ENCODE data around the gene PHLPP1.

PHLPP1 gene

DNA sequence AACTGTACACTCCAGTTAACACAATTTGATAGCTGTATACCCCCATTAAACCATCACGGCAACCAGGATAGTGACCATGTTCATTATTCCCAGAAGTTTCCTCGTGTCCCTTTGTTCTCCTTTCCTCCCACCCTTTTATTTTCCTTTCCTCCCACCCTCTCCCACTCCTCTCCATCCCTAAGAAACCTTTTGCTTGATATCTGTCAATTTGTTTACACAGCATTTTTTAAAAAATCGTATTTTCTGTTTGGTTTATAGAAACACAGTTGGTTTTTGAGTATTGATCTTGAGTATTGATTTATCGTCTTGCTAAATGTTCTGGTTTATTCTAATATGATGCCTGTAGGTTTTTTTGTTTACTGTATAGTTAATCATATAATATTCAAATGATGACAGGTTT, 119.4 kb downstream of the PHLPP1 start:
- Histone ChIP-seq H3K36me3 (ENCODE audit: insufficient read depth, low read length) (peaks cover 7% of the 10 kb centered on the region; the same call in 1 of the 2 replicates), H3K4me1 (ENCODE audit: insufficient read depth, low read length, poor library complexity, severe bottlenecking) (peaks cover 14% of the 10 kb centered on the region), H4K20me1 (ENCODE audit: insufficient read depth, low read length, poor library complexity, severe bottlenecking) (peaks cover 12% of the 10 kb centered on the region), H3K4me2 (ENCODE audit: low read depth, low read length, poor library complexity, severe bottlenecking) (no peak overlapping the region), H3F3A (ENCODE audit: low read depth) (no peaks in the 10 kb centered on the region), H3K9me2 (replicated peaks; ENCODE audit: low read depth, low read length) (no peaks in the 10 kb centered on the region), H3K79me2 (ENCODE audit: insufficient read depth, low read length) (peaks cover 28% of the 10 kb centered on the region), H3K4me3 (ENCODE audit: low read length, poor library complexity, severe bottlenecking) (no peak overlapping the region), H3K9ac (ENCODE audit: low read depth, low read length, poor library complexity, severe bottlenecking) (no peak overlapping the region), H3K9me3 (ENCODE audit: insufficient read depth, low read depth, low read length) (no peaks in the 10 kb centered on the region), H3K27me3 (ENCODE audit: insufficient read depth, low read length, poor library complexity, severe bottlenecking) (no peaks in the 10 kb centered on the region), H2AFZ (ENCODE audit: low read length) (no peak overlapping the region)
- no peak for TF ChIP-seq EZH2phosphoT487 (IDR thresholded peaks at IDR 0.05; ENCODE audit: borderline replicate concordance)
- TF ChIP-seq, protein P1, sequence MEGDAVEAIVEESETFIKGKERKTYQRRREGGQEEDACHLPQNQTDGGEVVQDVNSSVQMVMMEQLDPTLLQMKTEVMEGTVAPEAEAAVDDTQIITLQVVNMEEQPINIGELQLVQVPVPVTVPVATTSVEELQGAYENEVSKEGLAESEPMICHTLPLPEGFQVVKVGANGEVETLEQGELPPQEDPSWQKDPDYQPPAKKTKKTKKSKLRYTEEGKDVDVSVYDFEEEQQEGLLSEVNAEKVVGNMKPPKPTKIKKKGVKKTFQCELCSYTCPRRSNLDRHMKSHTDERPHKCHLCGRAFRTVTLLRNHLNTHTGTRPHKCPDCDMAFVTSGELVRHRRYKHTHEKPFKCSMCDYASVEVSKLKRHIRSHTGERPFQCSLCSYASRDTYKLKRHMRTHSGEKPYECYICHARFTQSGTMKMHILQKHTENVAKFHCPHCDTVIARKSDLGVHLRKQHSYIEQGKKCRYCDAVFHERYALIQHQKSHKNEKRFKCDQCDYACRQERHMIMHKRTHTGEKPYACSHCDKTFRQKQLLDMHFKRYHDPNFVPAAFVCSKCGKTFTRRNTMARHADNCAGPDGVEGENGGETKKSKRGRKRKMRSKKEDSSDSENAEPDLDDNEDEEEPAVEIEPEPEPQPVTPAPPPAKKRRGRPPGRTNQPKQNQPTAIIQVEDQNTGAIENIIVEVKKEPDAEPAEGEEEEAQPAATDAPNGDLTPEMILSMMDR (conservative IDR thresholded peaks at IDR 0.05; ENCODE audit: low read length), result no peak

DNA sequence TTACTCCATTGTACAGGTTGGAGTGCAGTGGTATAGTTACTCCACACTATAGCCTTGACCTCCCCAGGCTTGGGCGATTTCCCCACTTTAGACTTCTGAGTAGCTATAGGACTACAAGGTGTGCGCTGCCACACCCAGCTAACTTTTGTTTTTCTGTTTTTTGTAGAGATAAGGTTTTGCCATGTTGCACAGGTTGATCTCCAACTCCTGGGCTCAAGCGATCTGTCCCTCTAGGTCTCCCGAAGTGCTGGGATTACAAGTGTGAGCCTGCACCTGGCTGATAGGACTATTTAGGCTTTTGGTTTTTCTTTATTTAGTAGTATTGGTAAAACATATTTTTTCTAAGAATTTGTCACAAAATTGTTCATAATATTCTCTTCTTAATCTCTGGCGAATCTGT, 121.7 kb downstream of the PHLPP1 start:
- H3K9me3 ChIP-seq (ENCODE audit: insufficient read depth, low read depth, low read length), result no peaks in the 10 kb centered on the region
- peaks cover 2% of the 10 kb centered on the region; the same call in 1 of the 2 replicates for H3K36me3 ChIP-seq (ENCODE audit: insufficient read depth, low read length)
- H3K79me2 ChIP-seq (ENCODE audit: insufficient read depth, low read length), result peaks cover 28% of the 10 kb centered on the region
- H3K4me3 ChIP-seq (ENCODE audit: low read length, poor library complexity, severe bottlenecking), result no peak overlapping the region
- H3K27me3 ChIP-seq (ENCODE audit: insufficient read depth, low read length, poor library complexity, severe bottlenecking), result no peaks in the 10 kb centered on the region
- peaks cover 7% of the 10 kb centered on the region for H4K20me1 ChIP-seq (ENCODE audit: insufficient read depth, low read length, poor library complexity, severe bottlenecking)
- H3K9me2 ChIP-seq (replicated peaks; ENCODE audit: low read depth, low read length), result no peaks in the 10 kb centered on the region
- no peak overlapping the region for H2AFZ ChIP-seq (ENCODE audit: low read length)
- no peak overlapping the region for H3K4me2 ChIP-seq (ENCODE audit: low read depth, low read length, poor library complexity, severe bottlenecking)
- H3K4me1 ChIP-seq (ENCODE audit: insufficient read depth, low read length, poor library complexity, severe bottlenecking), result peaks cover 9% of the 10 kb centered on the region
- H3F3A ChIP-seq (ENCODE audit: low read depth), result no peaks in the 10 kb centered on the region
- TF ChIP-seq EZH2phosphoT487 (IDR thresholded peaks at IDR 0.05; ENCODE audit: borderline replicate concordance), result no peak
- no peak overlapping the region for H3K9ac ChIP-seq (ENCODE audit: low read depth, low read length, poor library complexity, severe bottlenecking)

DNA sequence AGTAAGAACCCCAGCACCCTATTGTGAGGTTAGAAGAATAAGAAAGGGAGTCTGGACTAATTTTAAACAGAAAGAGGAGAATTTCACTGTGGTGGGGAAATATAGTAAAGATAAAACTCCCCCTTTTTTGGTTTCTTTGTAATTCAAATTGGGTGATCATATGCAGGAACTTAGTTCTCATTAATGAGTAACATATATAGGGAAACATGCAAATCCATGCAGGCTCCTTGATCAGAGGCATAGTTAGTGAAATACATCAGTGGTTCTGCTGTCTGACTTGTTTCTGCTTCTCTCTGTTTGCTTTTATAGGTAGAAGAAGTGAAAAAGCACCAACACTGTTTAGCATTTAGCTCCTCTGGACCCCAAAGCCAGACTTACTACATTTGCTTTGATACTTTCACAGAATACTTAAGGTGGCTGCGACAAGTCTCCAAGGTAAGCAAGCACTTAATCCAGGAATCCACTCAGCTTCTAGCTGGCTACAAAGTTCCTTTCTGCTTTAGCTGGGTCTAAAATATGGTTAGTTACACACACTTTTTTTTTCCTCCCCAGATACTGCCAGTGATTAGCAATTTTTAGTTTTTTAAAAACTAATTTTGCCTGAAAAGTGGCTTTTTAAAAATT, 123.2 kb downstream of the PHLPP1 start:
- Histone ChIP-seq H3K27me3 (ENCODE audit: insufficient read depth, low read length, poor library complexity, severe bottlenecking) (no peaks in the 10 kb centered on the region), H3F3A (ENCODE audit: low read depth) (no peaks in the 10 kb centered on the region), H3K4me2 (ENCODE audit: low read depth, low read length, poor library complexity, severe bottlenecking) (no peak overlapping the region), H2AFZ (ENCODE audit: low read length) (no peak overlapping the region), H4K20me1 (ENCODE audit: insufficient read depth, low read length, poor library complexity, severe bottlenecking) (peaks cover 5% of the 10 kb centered on the region), H3K4me1 (ENCODE audit: insufficient read depth, low read length, poor library complexity, severe bottlenecking) (peaks cover 7% of the 10 kb centered on the region), H3K9ac (ENCODE audit: low read depth, low read length, poor library complexity, severe bottlenecking) (no peak overlapping the region), H3K9me2 (replicated peaks; ENCODE audit: low read depth, low read length) (no peaks in the 10 kb centered on the region), H3K9me3 (ENCODE audit: insufficient read depth, low read depth, low read length) (no peaks in the 10 kb centered on the region), H3K4me3 (ENCODE audit: low read length, poor library complexity, severe bottlenecking) (no peak overlapping the region), H3K36me3 (ENCODE audit: insufficient read depth, low read length) (peaks cover 2% of the 10 kb centered on the region; the same call in 1 of the 2 replicates), H3K79me2 (ENCODE audit: insufficient read depth, low read length) (peaks cover 24% of the 10 kb centered on the region)
- TF ChIP-seq, protein P1 (conservative IDR thresholded peaks at IDR 0.05; ENCODE audit: low read length), result no peak
- no peak for TF ChIP-seq EZH2phosphoT487 (IDR thresholded peaks at IDR 0.05; ENCODE audit: borderline replicate concordance)
